NCI-H82 treated with DMSO at 0.1 percent for 48 hours (cell line): ENCODE data around the gene PDZD4.

ENCODE experiments used
- DNase-seq: peaks from one replicate; lab custom pipeline; 2025; ENCODE audit not compliant: unreplicated experiment; lab: John Stamatoyannopoulos, UW

PDZD4 gene

DNA sequence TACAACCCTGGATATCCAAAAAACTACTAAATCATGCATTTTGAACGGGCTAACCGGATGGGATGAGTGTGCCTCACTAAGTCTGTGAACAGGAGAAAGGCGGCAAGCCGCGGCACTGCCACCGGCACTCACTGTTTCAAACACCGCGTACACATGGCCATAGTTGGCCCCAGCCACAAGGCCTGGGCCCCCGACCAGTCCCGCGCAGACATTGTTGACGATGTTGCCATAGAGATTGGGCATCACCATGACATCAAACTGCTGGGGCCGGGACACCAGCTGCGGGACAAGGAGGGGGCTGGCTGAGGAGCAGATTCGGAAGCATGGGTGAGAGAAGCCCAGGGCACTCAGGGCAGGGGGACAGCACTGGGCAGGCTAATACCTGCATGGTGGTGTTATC, 43.7 kb downstream of the PDZD4 start:
- DNase-seq, result no peak

DNA sequence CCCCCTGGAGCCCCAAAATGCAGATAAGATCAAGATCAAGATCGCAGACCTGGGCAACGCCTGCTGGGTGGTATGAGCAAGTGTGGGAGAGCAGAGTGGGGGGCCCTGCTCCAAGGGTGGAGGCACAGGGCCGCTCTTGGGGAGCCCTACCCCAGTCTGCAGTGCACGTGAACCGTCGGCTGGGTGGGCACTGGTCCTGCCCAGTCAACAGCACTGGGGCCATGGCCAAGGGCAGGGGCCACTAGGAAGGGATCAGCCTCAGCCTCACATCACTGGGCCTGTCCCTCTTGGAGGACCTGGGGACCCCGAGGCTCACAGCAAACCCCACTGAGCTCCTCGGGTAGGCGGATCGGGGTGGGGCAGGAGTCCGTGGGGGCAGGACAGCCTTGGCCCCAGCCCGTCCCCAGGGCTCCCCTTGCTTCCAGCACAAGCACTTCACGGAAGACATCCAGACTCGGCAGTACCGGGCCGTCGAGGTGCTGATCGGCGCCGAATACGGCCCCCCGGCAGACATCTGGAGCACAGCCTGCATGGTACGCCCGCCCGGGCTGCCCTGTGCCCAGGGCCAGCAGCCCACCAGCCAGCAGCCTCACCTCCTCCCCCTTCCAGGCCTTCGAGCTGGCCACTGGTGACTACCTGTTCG, 45.9 kb downstream of the PDZD4 start:
- no peak for DNase-seq

DNA sequence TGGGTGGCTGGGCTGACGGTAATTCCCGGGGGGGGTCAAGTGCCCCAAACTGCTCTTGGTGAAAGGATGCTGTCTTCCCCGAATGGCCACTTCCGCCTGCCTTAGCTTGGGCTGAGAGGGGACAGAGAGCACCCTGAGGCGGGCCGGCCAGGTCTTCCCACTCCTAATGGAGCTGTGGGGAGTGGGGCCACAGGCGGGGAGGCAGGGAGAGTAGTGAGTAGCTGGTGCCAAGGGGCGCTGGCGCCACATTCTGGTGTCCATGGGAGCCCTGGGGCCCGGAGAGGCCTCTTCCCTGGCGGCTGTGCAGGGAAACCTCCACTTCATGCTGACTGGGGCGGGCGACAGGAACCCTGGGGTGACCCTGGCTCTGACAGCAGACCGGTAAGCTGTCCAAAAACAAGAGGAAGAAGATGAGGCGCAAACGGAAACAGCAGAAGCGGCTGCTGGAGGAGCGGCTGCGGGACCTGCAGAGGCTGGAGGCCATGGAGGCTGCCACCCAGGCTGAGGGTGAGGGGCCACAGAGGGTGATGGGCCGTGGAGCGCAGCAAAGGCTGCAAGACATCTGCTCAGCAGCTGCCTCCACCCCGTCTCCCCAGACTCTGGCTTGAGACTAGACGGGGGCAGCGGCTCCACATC, 46.8 kb downstream of the PDZD4 start:
- DNase-seq, result no peak

DNA sequence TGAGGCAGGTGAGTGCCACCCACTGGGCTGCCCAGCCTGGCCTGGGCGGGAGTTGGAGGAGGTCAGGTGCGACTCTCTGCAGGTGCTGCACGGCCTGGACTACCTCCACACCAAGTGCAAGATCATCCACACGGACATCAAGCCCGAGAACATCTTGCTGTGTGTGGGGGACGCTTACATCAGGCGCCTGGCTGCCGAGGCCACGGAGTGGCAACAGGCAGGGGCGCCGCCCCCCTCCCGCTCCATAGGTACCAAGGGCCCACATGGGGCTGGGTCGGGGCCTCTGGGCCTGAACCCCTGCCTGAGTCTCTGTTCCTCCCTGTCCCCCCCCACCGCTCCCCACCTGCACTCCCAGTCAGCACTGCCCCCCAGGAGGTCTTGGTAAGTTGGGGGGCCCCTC, 47.5 kb downstream of the PDZD4 start:
- no peak for DNase-seq

DNA sequence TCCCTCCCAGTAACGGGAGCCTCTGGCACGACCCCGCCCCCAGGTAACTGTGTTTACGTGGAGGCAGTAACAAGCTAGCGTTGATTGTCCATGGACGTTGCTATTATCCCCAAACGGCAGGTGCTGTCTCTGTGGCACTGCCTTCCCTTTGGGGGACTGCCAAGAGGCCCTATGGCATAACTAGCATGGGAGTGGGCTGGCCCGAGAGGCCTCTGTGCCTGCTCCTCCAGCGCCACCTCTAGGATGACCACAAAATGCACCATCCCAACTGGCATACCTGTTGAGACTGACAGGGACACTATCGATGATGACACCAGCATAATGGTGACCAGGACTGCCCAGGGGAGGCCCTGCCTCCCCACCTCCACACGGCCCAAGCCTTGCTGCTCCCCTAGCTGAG, 48.0 kb downstream of the PDZD4 start:
- no peak for DNase-seq

DNA sequence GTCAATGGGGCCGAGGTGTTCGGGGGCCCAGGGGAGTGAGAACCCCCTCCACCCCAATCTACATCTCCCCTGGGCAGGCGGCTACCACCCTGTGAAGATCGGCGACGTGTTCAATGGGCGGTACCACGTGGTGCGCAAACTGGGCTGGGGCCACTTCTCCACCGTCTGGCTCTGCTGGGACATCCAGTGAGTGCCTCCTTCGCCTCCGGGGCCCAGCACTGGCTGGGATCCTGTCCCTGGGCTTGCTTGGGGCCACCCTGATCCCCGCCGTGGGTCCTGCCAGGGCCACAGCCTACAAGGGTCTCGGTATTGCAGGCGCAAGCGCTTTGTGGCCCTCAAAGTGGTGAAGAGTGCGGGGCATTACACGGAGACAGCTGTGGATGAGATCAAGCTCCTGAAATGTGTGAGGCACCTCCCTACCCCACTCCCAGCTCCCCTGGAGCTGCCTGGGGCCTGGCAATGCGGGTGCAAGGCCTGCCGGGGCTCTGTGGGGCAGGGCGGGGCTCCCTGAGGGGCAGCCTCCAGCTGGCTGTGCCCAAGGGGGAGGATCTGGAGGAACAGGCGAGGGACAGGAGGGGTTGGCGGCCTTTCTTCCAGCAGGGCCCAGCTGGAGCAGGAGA, 48.8 kb downstream of the PDZD4 start:
- no peak for DNase-seq

DNA sequence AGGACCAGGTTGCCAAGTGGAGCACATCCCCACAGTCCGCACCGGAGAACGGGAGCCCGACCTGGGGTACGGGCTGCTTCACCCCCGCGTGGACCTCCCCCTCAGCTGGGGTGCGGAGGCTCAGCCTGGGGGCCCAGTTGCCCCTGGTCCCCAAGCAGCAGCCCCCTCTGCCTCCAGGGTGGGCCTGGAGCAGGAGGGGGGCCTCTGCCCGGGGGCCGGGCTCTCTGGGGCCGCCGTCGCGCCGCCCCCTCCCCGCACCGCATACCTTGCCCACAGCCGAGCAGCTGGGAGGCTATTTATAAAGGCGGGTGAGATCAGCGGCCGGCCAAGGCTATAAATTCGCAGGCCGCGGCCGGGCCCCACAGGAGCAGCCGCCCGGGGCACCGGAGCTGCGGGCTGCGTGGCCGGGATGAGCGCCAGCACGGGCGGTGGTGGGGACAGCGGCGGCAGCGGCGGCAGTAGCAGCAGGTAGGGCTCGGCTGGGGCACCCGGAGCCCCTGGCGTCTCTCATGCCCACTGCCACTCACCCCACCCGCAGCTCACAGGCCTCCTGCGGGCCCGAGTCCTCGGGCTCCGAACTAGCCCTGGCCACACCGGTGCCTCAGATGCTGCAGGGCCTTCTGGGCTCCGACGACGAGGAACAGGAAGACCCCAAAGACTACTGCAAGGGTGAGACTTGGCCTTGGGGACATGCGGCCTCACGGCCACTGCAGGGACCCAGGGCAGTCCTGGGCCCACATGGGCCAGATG, 49.5 kb downstream of the PDZD4 start, which contains the start of gene SRPK3:
TSS of gene SRPK3 (plus strand) at position 364 of the 750 bp plus-strand sequence. CDS start at position 410, 46 bp downstream.
- no peak for DNase-seq

DNA sequence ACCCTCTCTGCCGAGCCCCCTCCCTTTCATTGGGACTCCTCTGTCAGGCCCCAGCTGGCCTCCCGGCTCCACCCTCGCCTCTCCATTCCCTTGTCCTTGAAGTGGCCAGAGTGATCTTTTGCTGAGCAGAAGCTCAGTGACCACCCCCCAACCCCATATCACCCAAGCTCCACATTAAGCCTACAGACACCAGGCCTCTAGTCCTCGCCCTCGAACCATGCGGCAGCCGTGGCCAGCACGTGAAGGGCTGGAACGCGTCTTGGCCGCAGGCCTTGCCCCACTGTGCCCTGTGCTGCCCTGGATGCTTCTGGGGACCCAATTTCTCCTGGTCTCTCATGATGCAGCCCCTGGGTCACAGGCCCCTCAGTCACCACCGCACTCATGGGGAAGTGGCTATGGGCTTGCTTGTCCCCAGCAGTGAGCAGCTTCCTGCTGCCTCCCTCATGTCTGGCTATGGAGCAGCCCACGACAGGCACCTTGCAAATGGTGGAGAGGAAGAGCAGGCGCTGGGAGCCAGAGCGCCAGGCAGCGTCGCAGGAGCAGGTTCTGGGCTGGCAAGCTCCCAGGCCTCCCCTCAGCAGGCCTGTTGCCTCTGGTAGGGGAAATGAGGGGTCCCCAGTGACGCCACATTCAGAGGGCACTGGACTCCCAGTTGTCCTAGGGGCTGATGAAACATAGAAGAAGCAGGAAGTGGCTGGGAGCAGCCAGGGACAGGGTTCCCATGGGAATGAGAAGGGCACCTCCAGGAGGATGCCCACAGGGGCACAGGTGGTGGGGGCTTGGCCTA, 50.3 kb downstream of the PDZD4 start:
- no peak for DNase-seq

DNA sequence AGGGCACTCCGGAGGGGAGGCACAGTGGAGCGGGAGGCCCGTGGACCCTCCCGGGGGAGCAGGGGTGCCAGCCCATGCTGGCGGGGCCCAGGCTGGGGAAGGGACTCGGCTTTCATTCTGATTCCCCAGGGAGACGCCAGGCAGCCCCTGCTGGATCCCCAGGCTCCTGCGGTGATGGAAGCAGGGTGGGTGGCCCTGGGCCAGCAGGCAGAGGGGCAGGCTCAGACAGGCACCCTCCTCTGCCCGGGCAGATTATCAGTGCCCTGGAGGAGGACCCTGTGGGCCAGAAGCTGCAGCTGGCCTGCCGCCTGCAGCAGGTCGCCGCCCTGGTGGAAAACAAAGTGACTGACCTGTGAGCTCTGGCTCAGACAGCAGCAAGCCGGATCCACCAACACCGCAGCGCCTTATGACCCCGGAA, 51.7 kb downstream of the PDZD4 start:
- no peak for DNase-seq

DNA sequence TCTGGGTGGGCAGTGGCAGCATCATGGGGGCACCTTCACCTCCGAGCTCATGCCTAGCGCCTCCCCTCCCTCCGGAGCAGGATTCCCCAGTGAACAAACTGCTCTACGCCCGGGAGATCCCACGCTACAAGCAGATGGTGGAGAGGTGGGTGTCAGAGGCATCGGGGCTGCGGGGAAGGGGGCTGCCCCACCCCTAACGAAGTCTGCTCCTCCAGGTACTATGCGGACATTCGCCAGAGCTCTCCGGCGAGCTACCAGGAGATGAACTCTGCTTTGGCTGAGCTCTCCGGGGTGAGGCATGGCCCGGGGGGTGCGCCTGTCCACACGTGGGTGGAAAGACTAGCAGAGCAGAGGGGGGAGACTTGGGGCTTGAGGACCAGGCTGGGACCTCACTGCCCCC, 52.2 kb downstream of the PDZD4 start:
- DNase-seq, result no peak

DNA sequence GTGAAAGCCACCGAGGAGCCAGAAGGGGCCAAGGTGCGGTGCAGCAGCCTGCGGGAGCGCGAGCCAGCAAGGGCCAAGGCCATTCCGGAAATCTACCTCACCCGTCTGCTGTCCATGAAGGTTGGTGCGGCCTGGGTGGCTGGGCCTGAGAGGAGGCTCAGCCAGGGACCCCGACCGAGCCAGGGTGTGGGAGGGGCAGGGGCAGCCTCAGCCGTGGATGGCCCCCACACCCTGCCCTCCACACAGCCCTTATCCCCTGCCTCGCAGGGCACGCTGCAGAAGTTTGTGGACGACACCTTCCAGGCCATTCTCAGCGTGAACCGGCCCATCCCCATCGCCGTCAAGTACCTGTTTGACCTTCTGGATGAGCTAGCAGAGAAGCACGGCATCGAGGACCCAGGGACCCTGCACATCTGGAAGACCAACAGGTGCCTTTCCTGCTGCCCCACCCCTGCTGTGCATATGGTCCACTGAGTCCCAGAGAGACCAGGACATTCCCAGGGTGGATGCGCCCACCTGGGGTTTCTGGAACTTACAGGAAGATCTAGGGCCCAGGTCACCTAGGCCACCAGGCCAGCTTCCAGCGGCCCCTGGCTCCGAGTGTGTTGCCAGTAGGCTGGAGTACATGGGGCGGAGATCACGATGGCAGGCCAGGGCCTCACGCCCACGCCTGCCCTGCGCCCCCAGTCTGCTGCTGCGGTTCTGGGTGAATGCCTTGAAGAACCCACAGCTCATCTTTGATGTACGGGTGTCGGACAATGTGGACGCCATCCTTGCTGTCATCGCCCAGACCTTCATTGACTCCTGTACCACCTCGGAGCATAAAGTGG, 52.9 kb downstream of the PDZD4 start:
- DNase-seq, result no peak

DNA sequence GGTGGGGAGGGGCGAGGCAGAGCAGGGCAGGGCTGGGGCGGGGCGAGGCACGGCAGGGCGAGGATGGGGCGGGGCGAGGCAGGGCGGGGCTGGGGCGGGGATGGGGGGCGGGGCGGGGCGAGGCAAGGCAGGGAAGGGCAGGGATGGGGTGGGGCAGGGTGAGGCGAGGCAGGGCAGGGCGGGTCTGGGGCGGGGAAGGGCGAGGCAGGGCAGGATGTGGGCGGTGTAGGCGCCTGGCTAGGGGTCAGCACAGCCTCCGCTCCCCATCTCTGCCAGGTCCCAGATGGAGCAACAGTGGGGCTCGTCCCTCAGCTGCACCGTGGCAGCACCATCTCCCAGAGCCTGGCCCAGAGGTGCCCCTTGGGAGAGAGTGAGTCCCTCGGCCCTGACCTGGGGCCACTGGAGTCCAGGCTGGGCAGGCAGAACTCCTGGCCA, 53.7 kb downstream of the PDZD4 start:
- DNase-seq, result no peak

DNA sequence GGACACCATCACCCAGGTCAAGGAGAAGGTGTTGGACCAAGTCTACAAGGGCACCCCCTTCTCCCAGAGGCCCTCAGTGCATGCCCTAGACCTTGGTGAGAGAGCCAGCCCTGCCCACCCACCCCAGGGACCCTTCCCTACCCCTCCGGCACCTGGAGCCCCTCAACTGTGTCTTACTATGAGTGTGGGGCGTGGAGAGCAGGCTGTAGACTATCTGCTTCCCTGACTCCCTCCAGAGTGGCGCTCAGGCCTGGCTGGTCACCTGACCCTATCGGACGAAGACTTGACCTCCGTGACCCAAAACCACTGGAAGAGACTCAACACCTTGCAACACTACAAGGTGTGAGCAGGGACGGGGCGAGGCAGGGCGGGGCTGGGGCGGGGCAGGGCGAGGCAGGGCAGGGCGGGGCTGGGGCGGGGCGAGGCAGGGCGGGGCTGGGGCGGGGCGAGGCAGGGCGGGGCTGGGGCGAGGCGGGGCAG, 54.2 kb downstream of the PDZD4 start:
- no peak for DNase-seq

DNA sequence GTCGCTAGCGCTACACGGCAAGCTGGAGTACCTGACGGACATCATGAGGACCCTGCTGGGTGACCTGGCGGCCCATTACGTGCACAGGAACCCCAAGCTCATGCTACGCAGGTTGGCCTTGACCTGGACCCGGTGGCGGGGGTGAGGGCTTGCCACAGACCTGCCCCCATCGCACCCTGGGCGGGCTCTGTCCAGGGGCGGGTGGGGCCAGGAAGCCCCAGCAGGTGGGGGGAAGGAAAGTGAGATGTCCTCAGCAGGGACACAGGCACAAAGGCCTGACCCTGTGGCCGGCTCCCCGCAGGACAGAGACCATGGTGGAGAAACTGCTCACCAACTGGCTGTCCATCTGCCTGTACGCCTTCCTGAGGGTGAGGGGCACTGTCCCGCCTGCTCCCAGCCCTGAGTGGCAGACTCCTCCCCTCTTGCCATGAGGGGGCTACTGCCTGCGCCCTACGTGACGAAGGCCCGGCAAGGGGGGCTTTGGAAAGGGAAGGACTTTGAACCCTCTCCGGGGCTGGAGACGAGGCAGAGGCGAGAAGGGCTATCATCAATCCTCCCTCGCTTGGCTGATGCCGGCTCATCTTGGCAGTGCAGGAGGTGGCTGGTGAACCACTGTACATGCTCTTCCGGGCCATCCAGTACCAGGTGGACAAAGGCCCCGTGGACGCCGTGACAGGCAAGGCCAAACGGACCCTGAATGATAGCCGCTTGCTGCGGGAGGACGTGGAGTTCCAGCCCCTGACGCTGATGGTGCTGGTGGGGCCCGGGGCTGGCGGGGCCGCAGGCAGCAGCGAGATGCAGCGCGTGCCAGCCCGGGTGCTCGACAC, 54.8 kb downstream of the PDZD4 start:
- no peak for DNase-seq

DNA sequence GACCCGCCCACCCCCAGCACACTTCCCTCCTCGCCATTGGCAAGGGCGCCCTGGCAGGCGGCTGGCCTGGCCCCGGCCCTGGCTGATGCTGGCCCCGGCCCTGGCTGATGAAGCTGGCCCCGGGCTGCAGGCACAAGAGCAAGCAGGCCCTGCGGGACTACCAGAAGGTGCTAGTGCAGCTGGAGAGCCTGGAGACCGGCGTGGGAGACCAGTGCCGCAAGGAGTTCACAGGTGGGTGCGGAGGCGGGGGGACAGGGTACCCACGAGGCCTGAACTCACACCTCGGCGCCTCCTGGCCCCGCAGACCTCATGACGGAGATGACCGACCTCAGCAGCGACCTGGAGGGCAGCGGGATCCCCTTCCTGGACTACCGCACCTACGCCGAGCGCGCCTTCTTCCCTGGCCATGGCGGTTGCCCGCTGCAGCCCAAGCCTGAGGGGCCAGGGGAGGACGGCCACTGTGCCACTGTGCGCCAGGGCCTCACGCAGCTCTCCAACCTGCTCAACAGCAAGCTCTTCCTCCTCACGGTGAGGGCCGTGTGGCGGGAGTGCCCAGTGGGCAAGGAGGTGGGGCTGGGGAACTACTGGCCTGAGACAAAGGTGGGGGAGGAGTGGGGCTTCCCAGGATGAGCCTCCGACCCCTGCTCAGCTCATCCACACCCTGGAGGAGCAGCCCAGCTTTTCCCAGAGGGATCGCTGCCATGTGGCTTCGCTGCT, 55.6 kb downstream of the PDZD4 start:
- no peak for DNase-seq

DNA sequence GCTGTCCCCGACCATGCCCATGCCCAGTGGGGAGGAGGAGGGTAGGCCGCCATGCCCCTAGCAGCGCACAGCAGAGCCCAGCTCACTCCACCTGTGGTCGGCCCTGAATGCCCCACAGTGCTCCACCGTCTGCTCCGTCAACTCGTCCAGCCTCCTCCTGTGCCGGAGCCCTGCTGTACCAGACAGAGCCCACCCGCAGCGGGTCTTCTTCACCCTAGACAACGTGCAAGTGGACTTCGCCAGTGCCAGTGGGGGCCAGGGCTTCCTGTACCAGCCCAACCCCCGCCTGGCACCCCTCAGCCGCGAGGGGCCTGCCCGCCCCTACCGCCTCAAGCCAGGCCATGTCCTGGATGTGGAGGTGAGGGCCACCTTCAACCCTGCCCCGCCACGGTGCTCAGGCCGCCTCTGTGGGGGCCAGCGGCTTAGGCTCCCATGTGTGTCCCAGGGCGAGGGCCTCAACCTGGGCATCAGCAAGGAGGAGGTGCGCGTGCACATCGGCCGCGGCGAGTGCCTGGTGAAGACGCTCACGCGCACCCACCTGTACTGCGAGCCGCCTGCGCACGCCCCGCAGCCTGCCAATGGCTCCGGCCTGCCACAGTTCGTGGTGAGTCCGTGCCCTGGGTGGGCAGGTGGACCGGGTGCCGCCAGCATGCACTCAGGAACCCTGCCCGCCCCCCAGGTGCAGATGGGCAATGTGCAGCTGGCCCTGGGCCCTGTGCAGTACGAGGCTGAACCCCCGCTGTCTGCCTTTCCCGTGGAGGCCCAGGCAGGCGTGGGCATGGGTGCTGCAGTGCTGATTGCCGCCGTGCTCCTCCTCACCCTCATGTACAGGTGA, 56.4 kb downstream of the PDZD4 start:
- DNase-seq, result no peak

DNA sequence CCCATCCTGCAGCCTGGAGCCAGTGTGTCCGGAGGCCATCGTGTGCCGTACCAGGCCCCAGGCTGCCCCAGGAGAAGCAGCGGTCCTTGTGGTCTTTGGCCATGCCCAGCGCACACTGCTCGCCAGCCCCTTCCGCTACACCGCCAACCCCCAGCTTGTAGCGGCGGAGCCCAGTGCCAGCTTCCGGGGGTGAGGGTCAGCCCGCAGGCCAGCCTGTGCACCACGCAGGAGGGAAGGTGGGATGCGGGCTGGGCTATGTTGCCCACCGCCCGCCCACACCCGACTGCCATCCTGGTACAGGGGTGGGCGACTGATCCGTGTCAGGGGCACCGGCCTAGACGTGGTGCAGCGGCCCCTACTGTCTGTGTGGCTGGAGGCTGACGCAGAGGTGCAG, 57.1 kb downstream of the PDZD4 start:
- no peak for DNase-seq
